ENCODE measurements around the gene CD93.

CD93 gene

GRCh38 chr20:23129891-23130621 lies 43.9 kb upstream of the CD93 start:
- no peak overlapping the region for H3K4me3 ChIP-seq (ENCODE audit: low read depth, low read length)
- no peak for DNase-seq (ENCODE audit: low read depth)
- no peak for TF ChIP-seq CTCF (IDR thresholded peaks at IDR 0.05; ENCODE audit: control insufficient read depth, extremely low read depth, insufficient read depth)

- H3K4me3 ChIP-seq (ENCODE audit: low read depth, low read length): no peak overlapping the region
- DNase-seq (ENCODE audit: low read depth): no peak
- TF ChIP-seq CTCF (IDR thresholded peaks at IDR 0.05; ENCODE audit: control insufficient read depth, extremely low read depth, insufficient read depth): no peak
Observed at GRCh38 chr20:23129266-23129665, 43.1 kb upstream of the CD93 start.

- DNase-seq (ENCODE audit: low read depth): no peak
- no peak for TF ChIP-seq CTCF (IDR thresholded peaks at IDR 0.05; ENCODE audit: control insufficient read depth, extremely low read depth, insufficient read depth)
- H3K4me3 ChIP-seq (ENCODE audit: low read depth, low read length): no peak overlapping the region
Observed at GRCh38 chr20:23128461-23129125, 42.5 kb upstream of the CD93 start.

GRCh38 chr20:23127506-23128279 lies 41.6 kb upstream of the CD93 start:
- DNase-seq (ENCODE audit: low read depth): no peak
- no peak for TF ChIP-seq CTCF (IDR thresholded peaks at IDR 0.05; ENCODE audit: control insufficient read depth, extremely low read depth, insufficient read depth)
- H3K4me3 ChIP-seq (ENCODE audit: low read depth, low read length): no peak overlapping the region

- TF ChIP-seq CTCF (IDR thresholded peaks at IDR 0.05; ENCODE audit: control insufficient read depth, extremely low read depth, insufficient read depth): no peak
- no peak overlapping the region for H3K4me3 ChIP-seq (ENCODE audit: low read depth, low read length)
- no peak for DNase-seq (ENCODE audit: low read depth)
Observed at GRCh38 chr20:23126281-23127061, 40.3 kb upstream of the CD93 start.

GRCh38 chr20:23125625-23126191 lies 39.6 kb upstream of the CD93 start:
- no peak overlapping the region for H3K4me3 ChIP-seq (ENCODE audit: low read depth, low read length)
- no peak for TF ChIP-seq CTCF (IDR thresholded peaks at IDR 0.05; ENCODE audit: control insufficient read depth, extremely low read depth, insufficient read depth)
- DNase-seq (ENCODE audit: low read depth): no peak
